Medulla oblongata (tissue), 1 donor: ENCODE data around the gene CDH4.

Source experiments
- DNase-seq: peaks from one replicate; pipeline ENCODE4 v3.0.0-alpha.2; 2015; ENCODE audit errors: extremely low spot score

Gene CDH4

DNA sequence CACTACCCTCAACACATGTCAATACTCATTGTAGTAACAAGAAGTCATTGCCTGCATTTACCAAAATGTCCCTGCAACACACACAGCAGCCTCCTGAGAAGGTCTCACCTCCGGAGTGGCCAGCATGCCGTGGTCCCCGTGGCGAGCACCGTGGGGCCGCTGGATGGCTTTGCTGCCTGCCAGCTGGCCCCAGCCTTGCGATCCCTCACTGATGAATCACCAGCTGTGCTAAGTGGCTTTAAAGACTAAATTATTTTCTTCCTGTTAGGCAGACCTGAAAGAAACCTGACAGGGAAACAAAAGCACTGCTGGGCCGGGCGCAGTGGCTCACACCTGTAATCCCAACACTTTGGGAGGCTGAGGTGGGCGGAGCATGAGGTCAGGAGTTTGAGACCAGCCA is 306.7 kb downstream of the CDH4 start:
- no peak for DNase-seq

GRCh38 chr20:61559706-61560315 is 307.8 kb downstream of the CDH4 start:
- no peak for DNase-seq

GRCh38 chr20:61560361-61560853 is 308.3 kb downstream of the CDH4 start:
- DNase-seq: no peak

GRCh38 chr20:61561111-61561830 is 309.2 kb downstream of the CDH4 start:
- DNase-seq: no peak

GRCh38 chr20:61562491-61562890 is 310.4 kb downstream of the CDH4 start:
- no peak for DNase-seq

GRCh38 chr20:61562897-61563504 is 310.9 kb downstream of the CDH4 start:
- DNase-seq: no peak

GRCh38 chr20:61564628-61565027 is 312.6 kb downstream of the CDH4 start:
- DNase-seq: no peak

DNA sequence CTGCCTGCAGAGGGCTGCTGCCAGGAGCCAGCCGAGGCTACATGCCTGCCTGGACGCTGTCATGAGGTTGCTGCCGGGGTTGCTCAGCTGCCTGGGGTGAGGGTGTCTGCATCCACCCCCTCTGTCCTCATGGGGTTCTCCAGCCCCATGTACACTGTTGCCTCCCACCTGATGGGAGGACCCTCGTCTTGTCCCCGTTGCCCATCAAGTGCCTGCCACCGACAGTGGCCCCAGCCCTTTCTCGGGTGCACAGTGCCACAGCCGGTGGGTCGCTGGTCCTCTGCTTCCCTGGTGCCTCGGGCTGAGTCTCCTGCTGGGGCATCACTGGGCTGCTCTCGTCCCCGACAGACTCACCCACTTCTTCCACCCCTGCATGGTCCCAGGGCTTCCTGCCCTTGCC is 313.7 kb downstream of the CDH4 start:
- no peak for DNase-seq

- DNase-seq: no peak
Measured at GRCh38 chr20:61566691-61567090, 314.6 kb downstream of the CDH4 start.

- no peak for DNase-seq
Measured at GRCh38 chr20:61567204-61567603, 315.1 kb downstream of the CDH4 start.

- peak; percentile 44 for DNase-seq
Measured at GRCh38 chr20:61569825-61570224, 317.8 kb downstream of the CDH4 start.

- no peak for DNase-seq
Measured at GRCh38 chr20:61570646-61571195, 318.7 kb downstream of the CDH4 start.

GRCh38 chr20:61571221-61571620 is 319.2 kb downstream of the CDH4 start:
- no peak for DNase-seq

DNA sequence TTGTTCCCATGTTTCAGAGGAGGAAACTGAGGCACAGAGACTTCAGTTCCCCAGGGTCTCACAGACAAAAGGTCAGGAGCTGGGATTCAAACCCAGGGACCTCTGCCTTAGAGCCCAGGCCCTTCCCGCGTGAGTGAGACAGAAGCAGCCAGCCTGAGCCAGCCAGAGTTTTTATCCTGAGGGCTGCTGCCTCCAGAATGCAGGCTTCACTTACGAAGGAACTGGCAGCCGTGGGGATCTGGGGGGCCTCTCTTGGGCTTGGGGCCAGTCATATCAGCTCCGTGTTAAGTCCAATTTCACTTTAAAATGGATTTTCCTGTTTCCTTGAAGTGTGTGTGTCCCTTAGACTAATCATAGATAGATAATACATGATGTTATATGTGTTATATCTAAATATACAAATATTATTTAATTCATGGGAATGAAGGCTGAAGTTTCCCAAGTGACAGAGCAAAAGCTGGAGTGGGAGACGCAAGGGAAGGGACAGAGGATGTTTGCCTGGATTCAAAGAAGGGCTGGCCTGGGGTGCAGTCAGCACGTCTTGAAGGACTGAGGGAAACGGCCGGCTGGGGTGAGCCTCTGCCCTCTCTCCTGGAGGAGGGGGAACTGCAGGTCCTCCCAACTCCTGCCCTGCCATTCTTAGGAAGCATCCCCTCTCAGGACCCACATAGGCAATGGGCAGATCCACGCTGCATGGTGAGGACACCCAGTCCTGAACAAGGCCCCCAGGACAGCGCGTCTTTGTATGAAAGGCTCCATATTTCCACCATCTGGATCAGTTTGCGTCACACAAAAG is 320.1 kb downstream of the CDH4 start:
- no peak for DNase-seq

GRCh38 chr20:61572789-61573188 is 320.7 kb downstream of the CDH4 start:
- no peak for DNase-seq

DNA sequence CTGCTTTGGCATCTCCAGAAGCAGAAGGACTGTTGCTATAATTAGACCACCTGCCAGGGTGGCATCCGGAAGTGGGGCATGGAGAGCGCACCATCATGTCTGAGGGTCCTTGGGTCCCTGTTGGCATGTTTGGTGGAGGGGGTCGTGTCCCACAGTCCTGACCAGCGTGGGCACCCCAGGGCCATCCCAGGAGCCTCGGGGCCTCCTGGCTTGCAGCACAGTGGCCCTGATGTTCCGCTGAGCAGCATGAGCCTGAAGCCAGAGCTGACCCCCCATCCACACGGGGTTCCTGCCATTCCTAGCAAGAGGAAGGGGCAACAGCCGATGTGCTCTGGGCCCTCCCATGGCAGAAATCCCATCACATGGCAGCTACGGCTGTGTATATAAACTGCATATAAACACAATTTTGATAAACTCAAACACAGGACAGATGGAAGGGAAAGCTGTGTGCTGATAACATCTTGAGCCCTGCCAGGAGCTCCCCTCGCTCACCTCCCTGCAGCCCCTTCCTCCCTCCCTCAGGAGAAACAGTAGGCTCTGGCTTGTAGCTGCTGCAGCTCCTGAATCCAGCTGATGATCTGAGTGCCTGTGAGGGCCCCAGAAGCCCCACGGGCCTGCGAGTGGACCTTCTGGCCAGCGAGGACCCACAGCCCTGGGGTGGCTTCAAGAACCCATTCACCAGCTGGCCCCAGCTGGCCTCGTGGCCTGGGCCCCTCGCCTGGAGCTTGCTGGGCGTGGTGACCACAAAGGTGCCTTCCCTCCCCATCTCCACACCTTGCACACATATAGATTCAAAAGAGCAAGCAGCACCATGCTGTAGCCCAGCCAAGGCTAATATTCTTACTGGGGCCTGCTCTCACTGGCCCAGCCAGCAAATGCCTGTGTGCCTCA is 321.6 kb downstream of the CDH4 start:
- no peak for DNase-seq

- DNase-seq: no peak
Measured at GRCh38 chr20:61575151-61575937, 323.3 kb downstream of the CDH4 start.

DNA sequence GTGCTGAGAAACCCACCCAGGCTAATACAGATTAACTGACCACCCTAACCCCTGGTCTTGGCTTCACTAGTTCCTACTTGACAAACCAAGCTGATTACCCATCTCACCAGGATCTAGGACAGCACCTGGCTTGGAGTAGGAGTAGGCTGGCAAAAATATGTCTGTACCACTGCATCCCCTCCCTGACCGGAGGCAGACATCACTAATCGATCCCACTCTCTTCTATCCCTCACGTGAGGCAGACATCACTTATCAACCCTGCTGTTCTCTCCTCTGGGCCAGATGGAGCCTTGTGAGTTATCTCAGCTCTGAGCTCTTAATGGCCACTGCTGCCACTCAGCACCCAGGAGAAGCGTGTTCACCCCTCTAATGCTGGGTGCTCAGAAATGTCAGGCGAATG is 324.3 kb downstream of the CDH4 start:
- no peak for DNase-seq

GRCh38 chr20:61577065-61577464 is 325.0 kb downstream of the CDH4 start:
- DNase-seq: no peak

- no peak for DNase-seq
Measured at GRCh38 chr20:61579908-61580307, 327.8 kb downstream of the CDH4 start.
